ENCODE results near the gene SLC24A3. TPM values are rescaled to one million over a fixed set of nuclear protein-coding genes. Genes with fewer than 3 reads are reported as not detected.
A peak's percentile ranks its signal among the peaks of the same experiment; 100 is the strongest.

Gene SLC24A3
- total and polyA plus RNA-seq, 7 experiments from 2014 or later: 0.58 to 1.0 TPM; not detected in 5

- peaks cover 0 to 4% (median 0%) of the 10 kb centered on the region in 7 donors for H3K4me1 Mint-ChIP-seq
- peaks cover 27 to 53% (median 44%) of the 10 kb centered on the region in 5 donors for H3K27me3 Mint-ChIP-seq
- H3K36me3 Mint-ChIP-seq: peaks cover 0 to 3% (median 0%) of the 10 kb centered on the region in 5 donors
- CTCF ChIA-PET: no interaction called here
- Histone ChIP-seq H3K27me3 (ENCODE audit: control insufficient read depth in 2 of 2, insufficient read depth in 2 of 2, low read length in 2 of 2) (no peaks in the 10 kb centered on the region), H3K36me3 (ENCODE audit: control insufficient read depth in 2 of 3, insufficient read depth in 3 of 3, low read length in 3 of 3) (no peaks in the 10 kb centered on the region), H3K27ac (ENCODE audit: low read depth, low read length) (no peak overlapping the region), H3K9me3 (ENCODE audit: control insufficient read depth in 2 of 3, low read length in 3 of 3) (no peaks in the 10 kb centered on the region), H3K4me3 (ENCODE audit: low read length) (no peak overlapping the region), H3K4me1 (ENCODE audit: control insufficient read depth in 2 of 2, insufficient read depth in 2 of 2, low read length in 2 of 2) (no peaks in the 10 kb centered on the region)
- ATAC-seq (peak; percentile 66), DNase-seq (no peak)
- POLR2A ChIA-PET: no interaction called here
- H3K9me3 Mint-ChIP-seq: peaks cover 0 to 6% (median 0%) of the 10 kb centered on the region in 11 donors
- intact Hi-C loops (cut with micrococcal nuclease): no loop called here
- H3K27ac Mint-ChIP-seq: no peak overlapping the region
- peak overlapping the region in 7 of 10 donors; percentile 4 to 68 (median 34) for H3K4me3 Mint-ChIP-seq
These were observed 545.2 kb downstream of the SLC24A3 start for GRCh38 chr20:19757487-19758132.

DNA sequence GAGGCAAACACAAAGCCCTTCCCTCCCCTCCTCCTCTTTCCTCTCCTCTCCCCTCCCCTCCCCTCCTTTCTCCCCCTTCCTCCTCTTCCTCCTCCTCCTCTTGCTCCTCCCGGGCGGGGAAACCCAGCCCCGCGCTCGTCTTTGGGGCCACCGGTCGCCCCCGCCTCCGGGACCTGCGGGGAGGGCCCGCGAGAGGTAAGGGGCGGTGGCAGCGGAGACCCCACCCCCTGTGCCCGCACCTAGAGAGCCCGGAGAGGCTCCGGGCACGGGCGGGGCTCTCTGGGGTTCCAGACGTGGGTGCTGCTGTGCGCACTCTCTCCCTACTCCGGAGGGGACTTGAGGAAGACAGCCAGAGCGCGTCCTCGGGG lies 545.7 kb downstream of the SLC24A3 start, which contains the start of gene RIN2:
Gene RIN2 (plus strand): TSS at position 126 of the 368 bp plus-strand sequence. CDS start 131,344 bp downstream, outside the sequence.
- H3K9me3 Mint-ChIP-seq: peaks cover 0 to 6% (median 0%) of the 10 kb centered on the region in 11 donors
- intact Hi-C loops (cut with micrococcal nuclease): no loop called here
- POLR2A ChIA-PET: no interaction called here
- CTCF ChIA-PET: no interaction called here
- H3K27ac ChIP-seq (ENCODE audit: low read depth, low read length): no peak within 1 kb of the TSS
- no peak within 1 kb of the TSS for H3K27ac Mint-ChIP-seq
- peaks cover 0 to 4% (median 0%) of the 10 kb centered on the region in 7 donors for H3K4me1 Mint-ChIP-seq
- peaks cover 0 to 3% (median 0%) of the 10 kb centered on the region in 5 donors for H3K36me3 Mint-ChIP-seq
- H3K9me3 ChIP-seq (ENCODE audit: control insufficient read depth in 2 of 3, low read length in 3 of 3): no peaks in the 10 kb centered on the region
- ATAC-seq (peak; percentile 43), DNase-seq (peak in 1 of 9 donors; percentile 7)
- H3K27me3 ChIP-seq (ENCODE audit: control insufficient read depth in 2 of 2, insufficient read depth in 2 of 2, low read length in 2 of 2): no peaks in the 10 kb centered on the region
- no peaks in the 10 kb centered on the region for H3K4me1 ChIP-seq (ENCODE audit: control insufficient read depth in 2 of 2, insufficient read depth in 2 of 2, low read length in 2 of 2)
- peaks cover 27 to 53% (median 44%) of the 10 kb centered on the region in 5 donors for H3K27me3 Mint-ChIP-seq
- H3K36me3 ChIP-seq (ENCODE audit: control insufficient read depth in 2 of 3, insufficient read depth in 3 of 3, low read length in 3 of 3): no peaks in the 10 kb centered on the region
- H3K4me3 Mint-ChIP-seq: peak within 1 kb of the TSS in 7 of 10 donors; percentile 27 to 68 (median 34)
- H3K4me3 ChIP-seq (ENCODE audit: low read length): no peak within 1 kb of the TSS

DNA sequence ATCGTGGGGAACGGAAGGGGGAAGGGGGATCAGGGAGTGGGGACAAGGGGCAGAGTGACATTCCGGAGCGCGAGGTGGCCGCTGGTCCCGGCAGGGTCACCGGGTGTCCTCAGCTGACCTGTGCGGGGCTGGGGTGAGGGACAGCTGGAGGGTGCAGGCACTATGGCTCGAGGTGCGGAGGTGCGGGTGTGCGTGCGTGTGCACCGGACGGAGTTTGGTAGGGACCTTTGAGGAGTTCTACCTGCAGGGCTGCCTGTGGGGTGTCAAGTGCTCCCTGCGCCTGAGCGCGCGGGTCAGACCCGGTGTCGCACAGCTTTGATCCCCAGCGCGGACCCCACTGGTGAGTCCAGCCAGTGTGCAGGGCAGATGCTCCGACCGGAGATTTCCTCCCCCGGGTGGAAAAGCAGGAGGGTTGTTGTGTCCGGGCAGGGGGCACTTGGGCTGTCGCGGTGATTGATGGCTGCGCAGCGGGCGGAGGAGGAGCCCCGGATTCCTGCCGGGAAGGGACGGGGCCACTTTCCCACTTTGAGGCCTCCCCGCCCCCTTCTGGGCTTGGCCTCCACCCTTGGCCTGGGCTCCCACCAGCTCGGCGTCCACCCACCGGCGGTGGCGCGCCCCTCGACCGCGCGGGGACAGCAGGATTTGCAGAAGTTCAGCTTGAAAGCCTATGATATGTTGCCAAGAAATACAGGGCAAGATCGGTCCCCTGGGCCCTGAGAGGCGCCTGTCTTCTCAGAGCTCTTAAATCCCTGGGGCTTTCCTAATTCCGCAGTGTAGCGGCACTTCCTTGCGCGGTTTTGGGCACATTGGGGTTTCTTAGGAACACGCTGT lies 546.3 kb downstream of the SLC24A3 start:
- no peak overlapping the region for H3K27ac ChIP-seq (ENCODE audit: low read depth, low read length)
- Mint-ChIP-seq H3K4me1 (peaks cover 0 to 4% (median 0%) of the 10 kb centered on the region in 7 donors), H3K36me3 (peaks cover 0 to 3% (median 0%) of the 10 kb centered on the region in 5 donors), H3K27ac (no peak overlapping the region), H3K4me3 (peak overlapping the region in 5 of 10 donors; percentile 8 to 51 (median 28)), H3K27me3 (peaks cover 22 to 51% (median 44%) of the 10 kb centered on the region in 5 donors), H3K9me3 (peaks cover 0 to 6% (median 0%) of the 10 kb centered on the region in 11 donors)
- CTCF ChIA-PET: no interaction called here
- POLR2A ChIA-PET: no interaction called here
- ATAC-seq (peak; percentile 33), DNase-seq (no peak)
- intact Hi-C loops (cut with micrococcal nuclease): no loop called here
- H3K9me3 ChIP-seq (ENCODE audit: control insufficient read depth in 2 of 3, low read length in 3 of 3): no peaks in the 10 kb centered on the region
- no peaks in the 10 kb centered on the region for H3K36me3 ChIP-seq (ENCODE audit: control insufficient read depth in 2 of 3, insufficient read depth in 3 of 3, low read length in 3 of 3)
- no peaks in the 10 kb centered on the region for H3K4me1 ChIP-seq (ENCODE audit: control insufficient read depth in 2 of 2, insufficient read depth in 2 of 2, low read length in 2 of 2)
- H3K4me3 ChIP-seq (ENCODE audit: low read length): no peak overlapping the region
- H3K27me3 ChIP-seq (ENCODE audit: control insufficient read depth in 2 of 2, insufficient read depth in 2 of 2, low read length in 2 of 2): no peaks in the 10 kb centered on the region

DNA sequence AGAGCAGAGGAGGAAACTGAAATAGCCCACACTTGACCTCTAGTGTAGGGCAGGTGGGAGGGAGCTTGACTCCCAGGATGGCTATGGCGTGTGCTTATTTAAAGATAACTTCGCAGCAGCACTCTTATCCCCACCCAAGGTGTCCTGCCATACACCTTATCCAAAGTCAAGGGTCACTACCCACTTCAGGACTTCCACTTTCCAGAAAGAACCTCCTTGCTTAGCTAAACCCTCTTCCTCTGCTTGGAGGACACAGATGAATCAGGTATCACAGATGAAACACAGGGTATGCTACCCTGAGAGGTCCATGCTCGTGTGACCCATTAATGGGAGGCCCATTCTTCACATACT lies 547.9 kb downstream of the SLC24A3 start:
- Histone ChIP-seq H3K36me3 (ENCODE audit: control insufficient read depth in 2 of 3, insufficient read depth in 3 of 3, low read length in 3 of 3) (no peaks in the 10 kb centered on the region), H3K9me3 (ENCODE audit: control insufficient read depth in 2 of 3, low read length in 3 of 3) (no peaks in the 10 kb centered on the region), H3K27ac (ENCODE audit: low read depth, low read length) (no peak overlapping the region), H3K27me3 (ENCODE audit: control insufficient read depth in 2 of 2, insufficient read depth in 2 of 2, low read length in 2 of 2) (no peaks in the 10 kb centered on the region), H3K4me1 (ENCODE audit: control insufficient read depth in 2 of 2, insufficient read depth in 2 of 2, low read length in 2 of 2) (no peaks in the 10 kb centered on the region), H3K4me3 (ENCODE audit: low read length) (no peak overlapping the region)
- CTCF ChIA-PET: no interaction called here
- peaks cover 0 to 6% (median 0%) of the 10 kb centered on the region in 11 donors for H3K9me3 Mint-ChIP-seq
- intact Hi-C loops (cut with micrococcal nuclease): no loop called here
- no peak overlapping the region for H3K4me3 Mint-ChIP-seq
- H3K36me3 Mint-ChIP-seq: peaks cover 0 to 3% (median 0%) of the 10 kb centered on the region in 5 donors
- peaks cover 19 to 51% (median 39%) of the 10 kb centered on the region in 5 donors for H3K27me3 Mint-ChIP-seq
- DNase-seq: no peak
- POLR2A ChIA-PET: no interaction called here
- H3K27ac Mint-ChIP-seq: no peak overlapping the region
- no peak for ATAC-seq
- peaks cover 0 to 4% (median 0%) of the 10 kb centered on the region in 7 donors for H3K4me1 Mint-ChIP-seq

DNA sequence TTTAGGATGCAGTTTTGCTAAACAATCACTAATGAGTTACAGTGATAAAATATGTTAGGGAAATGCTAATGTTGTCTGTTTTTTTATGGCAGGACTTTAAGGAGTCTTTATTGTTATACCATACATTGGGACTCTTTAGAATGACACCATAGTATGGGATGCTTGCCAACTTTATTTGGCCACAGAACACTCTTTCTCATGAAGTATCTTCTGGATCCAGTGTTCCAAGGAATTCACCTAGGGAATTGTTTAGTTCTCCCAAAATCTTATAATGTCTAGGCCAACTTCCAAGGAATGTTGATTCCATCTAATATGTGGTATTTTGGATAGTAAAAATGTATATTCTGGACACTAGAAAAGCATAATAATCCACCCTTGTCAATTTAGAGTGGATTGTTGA lies 548.9 kb downstream of the SLC24A3 start:
- no peaks in the 10 kb centered on the region for H3K36me3 Mint-ChIP-seq
- intact Hi-C loops (cut with micrococcal nuclease): no loop called here
- Histone ChIP-seq H3K27ac (ENCODE audit: low read depth, low read length) (no peak overlapping the region), H3K27me3 (ENCODE audit: control insufficient read depth in 2 of 2, insufficient read depth in 2 of 2, low read length in 2 of 2) (no peaks in the 10 kb centered on the region), H3K9me3 (ENCODE audit: control insufficient read depth in 2 of 3, low read length in 3 of 3) (no peaks in the 10 kb centered on the region), H3K4me1 (ENCODE audit: control insufficient read depth in 2 of 2, insufficient read depth in 2 of 2, low read length in 2 of 2) (no peaks in the 10 kb centered on the region), H3K4me3 (ENCODE audit: low read length) (no peak overlapping the region), H3K36me3 (ENCODE audit: control insufficient read depth in 2 of 3, insufficient read depth in 3 of 3, low read length in 3 of 3) (no peaks in the 10 kb centered on the region)
- no peak overlapping the region for H3K27ac Mint-ChIP-seq
- ATAC-seq (no peak), DNase-seq (no peak)
- H3K4me3 Mint-ChIP-seq: no peak overlapping the region
- H3K4me1 Mint-ChIP-seq: peaks cover 0 to 4% (median 0%) of the 10 kb centered on the region in 7 donors
- H3K27me3 Mint-ChIP-seq: peaks cover 18 to 46% (median 40%) of the 10 kb centered on the region in 5 donors
- peaks cover 0 to 3% (median 0%) of the 10 kb centered on the region in 11 donors for H3K9me3 Mint-ChIP-seq
- CTCF ChIA-PET: no interaction called here
- POLR2A ChIA-PET: no interaction called here

DNA sequence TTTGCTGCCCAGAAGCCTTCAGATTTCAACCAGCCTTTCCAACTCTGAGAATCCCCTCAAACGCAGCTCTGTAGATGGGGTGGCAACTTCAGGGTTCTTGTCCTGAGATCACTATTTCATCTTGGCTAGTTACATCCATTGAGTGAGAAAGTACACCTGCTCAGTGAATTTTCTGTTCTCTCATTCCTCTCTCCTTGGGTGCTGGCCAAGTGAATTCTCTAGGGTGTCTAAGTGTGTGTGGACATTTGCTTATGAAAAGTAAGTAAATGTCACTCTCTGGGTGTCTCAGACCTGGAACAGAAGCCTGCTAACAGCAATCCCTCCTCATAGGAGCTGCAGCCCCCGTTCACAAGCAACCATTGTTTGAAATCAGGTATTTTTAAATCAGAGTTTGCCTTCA lies 549.4 kb downstream of the SLC24A3 start:
- no peak overlapping the region for H3K27ac Mint-ChIP-seq
- no peaks in the 10 kb centered on the region for H3K36me3 ChIP-seq (ENCODE audit: control insufficient read depth in 2 of 3, insufficient read depth in 3 of 3, low read length in 3 of 3)
- no peaks in the 10 kb centered on the region for H3K4me1 ChIP-seq (ENCODE audit: control insufficient read depth in 2 of 2, insufficient read depth in 2 of 2, low read length in 2 of 2)

More for the DNA sequence above, 549.4 kb downstream of the SLC24A3 start:
- DNase-seq (no peak), ATAC-seq (no peak)
- ChIA-PET CTCF (no interaction called here), POLR2A (no interaction called here)
- peaks cover 0 to 3% (median 0%) of the 10 kb centered on the region in 7 donors for H3K4me1 Mint-ChIP-seq
- peaks cover 14 to 41% (median 39%) of the 10 kb centered on the region in 5 donors for H3K27me3 Mint-ChIP-seq
- no peak overlapping the region for H3K27ac ChIP-seq (ENCODE audit: low read depth, low read length)
- H3K4me3 ChIP-seq (ENCODE audit: low read length): no peak overlapping the region
- H3K27me3 ChIP-seq (ENCODE audit: control insufficient read depth in 2 of 2, insufficient read depth in 2 of 2, low read length in 2 of 2): no peaks in the 10 kb centered on the region
- intact Hi-C loops (cut with micrococcal nuclease): no loop called here
- no peak overlapping the region for H3K4me3 Mint-ChIP-seq
- H3K9me3 Mint-ChIP-seq: peaks cover 0 to 3% (median 0%) of the 10 kb centered on the region in 11 donors
- H3K36me3 Mint-ChIP-seq: no peaks in the 10 kb centered on the region
- no peaks in the 10 kb centered on the region for H3K9me3 ChIP-seq (ENCODE audit: control insufficient read depth in 2 of 3, low read length in 3 of 3)

All from naive thymus-derived CD4-positive, alpha-beta T cell (primary cell).